CD8-positive, alpha-beta memory T cell (primary cell): Measurements from ENCODE around the gene DSP. TPM values are rescaled to one million over a fixed set of nuclear protein-coding genes. Genes with fewer than 3 reads are reported as not detected.
A peak's percentile ranks its signal among the peaks of the same experiment; 100 is the strongest.

Source experiments
- CTCF ChIA-PET: fragments of 350-600 bp; sonication (Branson Sonifier 250); formaldehyde crosslinking; loops from one replicate; lab custom pipeline; 2021; ENCODE audit warnings: antibody characterized with exemption; lab: Charles Lee
- POLR2A ChIA-PET: fragments of 350-600 bp; sonication (Branson Sonifier 250); formaldehyde crosslinking; loops from one replicate; lab custom pipeline; 2021; ENCODE audit warnings: antibody characterized with exemption; lab: Charles Lee
- DNase-seq, 5 donors: peaks; one replicate each; pipeline versions ENCODE4 v3.0.0 to v3.0.0-alpha.2; 2020 to 2022; ENCODE audit warnings: mixed read lengths in 1 of 5
- H3K27ac ChIP-seq: one replicate; pipeline ENCODE4 v1.7.0; 2013; ENCODE audit warnings: low read depth, mild to moderate bottlenecking, low read length, moderate library complexity
- H3K27me3 ChIP-seq: 2 replicates; pipeline ENCODE4 v1.7.0; 2013; ENCODE audit warnings: low read length, mild to moderate bottlenecking; ENCODE audit not compliant: insufficient read depth, poor library complexity, severe bottlenecking
- H3K36me3 ChIP-seq: 2 replicates; pipeline ENCODE4 v1.7.0; 2013; ENCODE audit warnings: mild to moderate bottlenecking, low read length, moderate library complexity; ENCODE audit not compliant: insufficient read depth
- H3K4me1 ChIP-seq: 2 replicates; pipeline ENCODE4 v1.7.0; 2013; ENCODE audit warnings: mild to moderate bottlenecking, low read length, moderate library complexity; ENCODE audit not compliant: insufficient read depth
- H3K4me3 ChIP-seq: 2 replicates; pipeline ENCODE4 v1.7.0; 2013; ENCODE audit warnings: mild to moderate bottlenecking, low read length
- H3K9me3 ChIP-seq: 2 replicates; pipeline ENCODE4 v1.7.0; 2013; ENCODE audit warnings: mild to moderate bottlenecking, low read length
- H3K27ac Mint-ChIP-seq, 8 donors: one replicate each; pipeline ENCODE4 v1.8.0; 2020 to 2021; ENCODE audit warnings: mixed read lengths in 8 of 8, mild to moderate bottlenecking in 6 of 8, inconsistent platforms in 3 of 8, moderate library complexity in 3 of 8
- H3K27me3 Mint-ChIP-seq, 2 donors: one replicate each; pipeline ENCODE4 v1.8.0; 2020 to 2021; ENCODE audit warnings: mixed read lengths in 2 of 2, mild to moderate bottlenecking in 1 of 2, moderate library complexity in 1 of 2
- H3K36me3 Mint-ChIP-seq, 3 donors: one replicate each; pipeline ENCODE4 v1.8.0; 2020 to 2021; ENCODE audit warnings: mixed read lengths in 3 of 3, inconsistent platforms in 1 of 3, mild to moderate bottlenecking in 1 of 3
- H3K4me1 Mint-ChIP-seq, 3 donors: one replicate each; pipeline ENCODE4 v1.8.0; 2020 to 2021; ENCODE audit warnings: mixed read lengths in 3 of 3, inconsistent platforms in 1 of 3, mild to moderate bottlenecking in 1 of 3
- H3K4me3 Mint-ChIP-seq, 7 donors: one replicate each; pipeline ENCODE4 v1.8.0; 2020 to 2021; ENCODE audit warnings: mixed read lengths in 7 of 7, mild to moderate bottlenecking in 6 of 7, moderate library complexity in 4 of 7, inconsistent platforms in 2 of 7
- H3K9me3 Mint-ChIP-seq, 5 donors: one replicate each; pipeline ENCODE4 v1.8.0; 2020 to 2022; ENCODE audit warnings: mixed read lengths in 5 of 5, mild to moderate bottlenecking in 3 of 5, moderate library complexity in 2 of 5, inconsistent platforms in 1 of 5
- polyA plus RNA-seq: library from polyadenylated mRNA; unstranded; fragments of 300-500 nt; fragmentation: Illumina TruSeq; gene quantifications from one replicate; pipeline ENCODE4 v1.2.3, GENCODE V29; 2021
- total RNA-seq, 2 experiments: library from RNA; stranded (reverse); gene quantifications; one replicate each; pipeline ENCODE4 v1.2.3, GENCODE V29; 2021

Gene DSP
- total and polyA plus RNA-seq, 3 experiments from 2014 or later, result 0.04 to 0.08 TPM; not detected in 1

- Mint-ChIP-seq H3K4me3 (no peak overlapping the region), H3K27ac (no peak overlapping the region), H3K9me3 (no peaks in the 10 kb centered on the region), H3K36me3 (no peaks in the 10 kb centered on the region), H3K27me3 (peaks cover 45 to 70% of the 10 kb centered on the region in 2 donors), H3K4me1 (peaks cover 6 to 18% (median 9%) of the 10 kb centered on the region in 3 donors)
- Histone ChIP-seq H3K4me1 (no peaks in the 10 kb centered on the region), H3K9me3 (no peaks in the 10 kb centered on the region), H3K27me3 (peaks cover 17% of the 10 kb centered on the region), H3K27ac (no peak overlapping the region), H3K36me3 (no peaks in the 10 kb centered on the region), H3K4me3 (no peak overlapping the region)
- ChIA-PET CTCF (interaction anchor here (1.5 kb wide), 1 partner anchor 10 kb away, joined by 3 read pairs; no protein-coding TSS in a partner anchor), POLR2A (no interaction called here)
- DNase-seq, result no peak
Measured at GRCh38 chr6:7538484-7538883, 3.0 kb upstream of the DSP start.

- H3K27ac Mint-ChIP-seq, result peak overlapping the region in 1 of 8 donors; percentile 21
- peaks cover 56 to 81% of the 10 kb centered on the region in 2 donors for H3K27me3 Mint-ChIP-seq
- CTCF ChIA-PET, result no interaction called here
- peak overlapping the region; percentile 17 to 76 (median 64) for H3K4me3 Mint-ChIP-seq
- peaks cover 8 to 22% (median 14%) of the 10 kb centered on the region in 3 donors for H3K4me1 Mint-ChIP-seq
- no peaks in the 10 kb centered on the region for H3K36me3 Mint-ChIP-seq
- POLR2A ChIA-PET, result no interaction called here
- Histone ChIP-seq H3K27me3 (peaks cover 30% of the 10 kb centered on the region), H3K4me1 (no peaks in the 10 kb centered on the region), H3K4me3 (no peak overlapping the region), H3K9me3 (no peaks in the 10 kb centered on the region), H3K27ac (no peak overlapping the region), H3K36me3 (no peaks in the 10 kb centered on the region)
- no peak for DNase-seq
- H3K9me3 Mint-ChIP-seq, result no peaks in the 10 kb centered on the region
Measured at GRCh38 chr6:7540595-7540994, 876 bp upstream of the DSP start.

GRCh38 chr6:7542065-7542873 is 798 bp downstream of the DSP start:
- peak overlapping the region; percentile 47 for H3K4me3 ChIP-seq
- no peaks in the 10 kb centered on the region for H3K36me3 ChIP-seq
- H3K27ac ChIP-seq, result no peak overlapping the region
- peak overlapping the region in 6 of 7 donors; percentile 65 to 86 (median 70) for H3K4me3 Mint-ChIP-seq
- H3K9me3 ChIP-seq, result no peaks in the 10 kb centered on the region
- no peak overlapping the region for H3K27ac Mint-ChIP-seq
- peaks cover 53 to 82% of the 10 kb centered on the region in 2 donors for H3K27me3 Mint-ChIP-seq
- no peaks in the 10 kb centered on the region for H3K4me1 ChIP-seq
- no peaks in the 10 kb centered on the region for H3K9me3 Mint-ChIP-seq
- POLR2A ChIA-PET, result no interaction called here
- CTCF ChIA-PET, result interaction anchor here (0.6 kb wide), 1 partner anchor 17 kb away, joined by 3 read pairs; no protein-coding TSS in a partner anchor
- DNase-seq, result no peak
- H3K4me1 Mint-ChIP-seq, result peaks cover 8 to 22% (median 14%) of the 10 kb centered on the region in 3 donors
- no peaks in the 10 kb centered on the region for H3K36me3 Mint-ChIP-seq
- peaks cover 30% of the 10 kb centered on the region for H3K27me3 ChIP-seq

GRCh38 chr6:7542874-7543624 is 1.6 kb downstream of the DSP start:
- Mint-ChIP-seq H3K4me3 (peak overlapping the region in 5 of 7 donors; percentile 32 to 71 (median 59)), H3K27me3 (peaks cover 50 to 80% of the 10 kb centered on the region in 2 donors), H3K36me3 (no peaks in the 10 kb centered on the region), H3K27ac (no peak overlapping the region), H3K9me3 (no peaks in the 10 kb centered on the region), H3K4me1 (peaks cover 8 to 22% (median 14%) of the 10 kb centered on the region in 3 donors)
- Histone ChIP-seq H3K4me3 (no peak overlapping the region), H3K9me3 (no peaks in the 10 kb centered on the region), H3K27me3 (peaks cover 30% of the 10 kb centered on the region), H3K36me3 (no peaks in the 10 kb centered on the region), H3K4me1 (no peaks in the 10 kb centered on the region), H3K27ac (no peak overlapping the region)
- POLR2A ChIA-PET, result no interaction called here
- CTCF ChIA-PET, result no interaction called here
- DNase-seq, result no peak

DNA sequence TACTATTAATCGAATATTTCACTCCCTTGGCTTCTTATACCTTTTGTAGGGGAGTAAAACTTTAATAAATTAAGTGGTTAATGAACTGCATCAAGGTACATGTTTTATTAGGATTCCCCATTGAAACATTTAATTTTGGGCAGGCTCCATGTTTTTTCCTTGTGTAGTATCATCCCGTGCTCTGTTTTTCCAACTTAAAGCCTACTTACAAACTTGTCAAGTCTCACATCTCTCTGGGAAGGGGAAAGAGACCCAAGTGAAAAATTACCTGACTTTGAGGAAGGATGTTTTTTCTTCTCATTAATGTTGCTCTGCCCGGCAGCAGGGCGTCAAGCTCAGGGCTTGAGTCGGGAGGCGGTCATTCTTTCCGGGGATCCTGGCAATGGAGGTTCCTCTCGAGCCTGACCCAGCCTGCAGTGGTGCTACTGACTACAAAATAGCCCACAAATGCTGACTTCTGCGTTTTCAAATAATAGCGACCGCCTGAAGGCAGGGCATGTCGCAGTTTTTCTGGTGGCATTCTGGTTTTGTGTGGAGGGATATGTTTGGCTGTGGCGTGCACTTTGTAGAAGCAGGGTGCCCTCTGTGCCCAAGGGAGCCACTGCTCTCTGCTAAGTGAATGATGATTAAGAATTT is 2.4 kb downstream of the DSP start:
- Histone ChIP-seq H3K9me3 (no peaks in the 10 kb centered on the region), H3K36me3 (no peaks in the 10 kb centered on the region), H3K4me1 (no peaks in the 10 kb centered on the region), H3K27me3 (peaks cover 34% of the 10 kb centered on the region), H3K27ac (no peak overlapping the region), H3K4me3 (no peak overlapping the region)
- DNase-seq, result no peak
- POLR2A ChIA-PET, result no interaction called here
- Mint-ChIP-seq H3K4me3 (peak overlapping the region in 6 of 7 donors; percentile 11 to 48 (median 24)), H3K27me3 (peaks cover 46 to 77% of the 10 kb centered on the region in 2 donors), H3K9me3 (no peaks in the 10 kb centered on the region), H3K4me1 (peaks cover 8 to 22% (median 14%) of the 10 kb centered on the region in 3 donors), H3K27ac (no peak overlapping the region), H3K36me3 (no peaks in the 10 kb centered on the region)
- CTCF ChIA-PET, result no interaction called here

DNA sequence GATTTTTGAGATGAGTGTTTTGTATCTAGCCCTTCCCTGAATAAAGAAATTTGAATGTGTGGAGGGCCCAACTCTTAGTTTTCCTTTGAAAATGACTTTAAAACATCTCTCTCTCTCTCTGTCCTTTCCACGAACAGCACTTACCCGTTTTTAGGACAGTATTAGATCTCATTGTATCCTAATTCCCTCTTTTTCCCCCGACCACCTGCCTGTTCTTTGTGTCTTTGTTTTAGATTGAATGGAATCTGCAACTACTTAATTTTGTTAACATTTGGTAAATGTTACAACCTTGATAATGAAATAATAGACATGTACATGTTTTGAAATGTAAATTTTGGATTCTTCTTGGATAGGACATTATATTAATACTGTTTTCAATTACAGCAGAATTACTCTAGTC is 3.1 kb downstream of the DSP start:
- Histone ChIP-seq H3K27ac (no peak overlapping the region), H3K27me3 (peaks cover 29% of the 10 kb centered on the region), H3K9me3 (no peaks in the 10 kb centered on the region), H3K4me1 (no peaks in the 10 kb centered on the region), H3K36me3 (no peaks in the 10 kb centered on the region), H3K4me3 (no peak overlapping the region)
- H3K9me3 Mint-ChIP-seq, result no peaks in the 10 kb centered on the region
- ChIA-PET POLR2A (no interaction called here), CTCF (no interaction called here)
- H3K4me3 Mint-ChIP-seq, result no peak overlapping the region
- H3K27me3 Mint-ChIP-seq, result peaks cover 48 to 77% of the 10 kb centered on the region in 2 donors
- no peaks in the 10 kb centered on the region for H3K36me3 Mint-ChIP-seq
- DNase-seq, result no peak
- H3K27ac Mint-ChIP-seq, result no peak overlapping the region
- peaks cover 8 to 22% (median 14%) of the 10 kb centered on the region in 3 donors for H3K4me1 Mint-ChIP-seq

GRCh38 chr6:7545316-7546019 is 4.0 kb downstream of the DSP start:
- Histone ChIP-seq H3K36me3 (no peaks in the 10 kb centered on the region), H3K4me1 (no peaks in the 10 kb centered on the region), H3K4me3 (no peak overlapping the region), H3K27ac (no peak overlapping the region), H3K9me3 (no peaks in the 10 kb centered on the region), H3K27me3 (peaks cover 23% of the 10 kb centered on the region)
- peaks cover 47 to 70% of the 10 kb centered on the region in 2 donors for H3K27me3 Mint-ChIP-seq
- H3K27ac Mint-ChIP-seq, result no peak overlapping the region
- DNase-seq, result no peak
- POLR2A ChIA-PET, result no interaction called here
- CTCF ChIA-PET, result no interaction called here
- no peak overlapping the region for H3K4me3 Mint-ChIP-seq
- H3K4me1 Mint-ChIP-seq, result peaks cover 8 to 21% (median 12%) of the 10 kb centered on the region in 3 donors
- no peaks in the 10 kb centered on the region for H3K36me3 Mint-ChIP-seq
- no peaks in the 10 kb centered on the region for H3K9me3 Mint-ChIP-seq
